HEK293 (cell line): ENCODE results near the gene PLPP1.

Experiments
- CTCF ChIA-PET: fragments of 350-600 bp; formaldehyde crosslinking; extraction: SDS; loops from one replicate; lab custom pipeline; 2021; ENCODE audit warnings: antibody characterized with exemption; lab: Yijun Ruan, JAX
- POLR2A ChIA-PET: fragments of 300-600 bp; formaldehyde crosslinking; extraction: SDS; loops from one replicate; lab custom pipeline; 2020; ENCODE audit warnings: antibody characterized with exemption, inconsistent platforms; lab: Yijun Ruan, JAX
- H3K27ac ChIP-seq: fragments of 200-500 bp; sonication (Bioruptor generic); 2 replicates; pipeline ENCODE4 v1.5.1; 2014; ENCODE audit warnings: low read depth, low read length, control low read depth, inconsistent platforms; ENCODE audit errors: extremely low read depth
- H3K36me3 ChIP-seq, 2 experiments: fragments of 200-500 bp in 1 of 2; sonication (Bioruptor generic) in 1 of 2; 1 replicate in 1 of 2; 2 replicates in 1 of 2; pipeline ENCODE4 v1.5.1; 2014 to 2017; ENCODE audit warnings: inconsistent platforms in 2 of 2, low read length in 2 of 2; ENCODE audit not compliant: control insufficient read depth in 2 of 2, insufficient read depth in 1 of 2
- H3K4me1 ChIP-seq: fragments of 200-500 bp; sonication (Bioruptor generic); 2 replicates; pipeline ENCODE4 v1.5.1; 2014; ENCODE audit warnings: mild to moderate bottlenecking, low read length, inconsistent platforms; ENCODE audit not compliant: control insufficient read depth, insufficient read depth
- H3K4me3 ChIP-seq: 2 replicates; pipeline ENCODE4 v1.5.1; 2011; ENCODE audit warnings: low read depth, mild to moderate bottlenecking, control low read depth, low read length, moderate library complexity
- H3K9me3 ChIP-seq: fragments of 200-500 bp; sonication (Bioruptor generic); 2 replicates; pipeline ENCODE4 v1.5.1; 2014; ENCODE audit warnings: low read depth, low read length, inconsistent platforms; ENCODE audit not compliant: control insufficient read depth, insufficient read depth
- HOXA7 ChIP-seq: sonication (generic); formaldehyde crosslinking; IDR thresholded peaks from 2 replicates; pipeline ENCODE4 v1.8.1; 2022; ENCODE audit warnings: missing genetic modification reagents, borderline replicate concordance
- KLF9 ChIP-seq: fragments of 450-650 bp; formaldehyde crosslinking; IDR thresholded peaks from 2 replicates; pipeline ENCODE4 v1.5.1; 2016; ENCODE audit warnings: missing biosample characterization, missing genetic modification characterization, low read depth
- SETDB1 ChIP-seq: IDR thresholded peaks from one replicate; pipeline ENCODE4 v1.6.1; 2017; ENCODE audit warnings: mild to moderate bottlenecking, low read length, moderate library complexity, mixed read lengths; ENCODE audit not compliant: insufficient read length
- WT1 ChIP-seq: fragments of 450-650 bp; formaldehyde crosslinking; IDR thresholded peaks from 2 replicates; pipeline ENCODE4 v1.5.1; 2016; ENCODE audit warnings: missing biosample characterization, missing genetic modification characterization
- ZEB2 ChIP-seq: fragments of 450-650 bp; formaldehyde crosslinking; IDR thresholded peaks from 2 replicates; pipeline ENCODE4 v1.5.1; 2016; ENCODE audit warnings: missing biosample characterization, missing genetic modification characterization
- ZFP41 ChIP-seq: fragments of 450-650 bp; formaldehyde crosslinking; IDR thresholded peaks from 2 replicates; pipeline ENCODE4 v1.5.1; 2016; ENCODE audit warnings: missing biosample characterization, missing genetic modification characterization, borderline replicate concordance
- ZNF112 ChIP-seq: fragments of 450-650 bp; formaldehyde crosslinking; IDR thresholded peaks from 2 replicates; pipeline ENCODE4 v1.5.0; 2017; ENCODE audit warnings: missing biosample characterization, missing genetic modification characterization
- ZNF121 ChIP-seq: fragments of 450-650 bp; formaldehyde crosslinking; IDR thresholded peaks from 2 replicates; pipeline ENCODE4 v1.5.1; 2016; ENCODE audit warnings: missing biosample characterization, missing genetic modification characterization
- ZNF138 ChIP-seq: fragments of 450-650 bp; formaldehyde crosslinking; IDR thresholded peaks from 2 replicates; pipeline ENCODE4 v1.5.1; 2016; ENCODE audit warnings: missing biosample characterization, missing genetic modification characterization, borderline replicate concordance
- ZNF19 ChIP-seq: fragments of 450-650 bp; formaldehyde crosslinking; IDR thresholded peaks from 2 replicates; pipeline ENCODE4; 2016; ENCODE audit warnings: missing biosample characterization, missing genetic modification characterization, low read depth
- ZNF433 ChIP-seq: fragments of 450-650 bp; formaldehyde crosslinking; IDR thresholded peaks from 2 replicates; pipeline ENCODE4 v1.5.1; 2016; ENCODE audit warnings: missing biosample characterization, missing genetic modification characterization, low read depth
- ZNF529 ChIP-seq: fragments of 450-650 bp; formaldehyde crosslinking; IDR thresholded peaks from 2 replicates; pipeline ENCODE4 v1.5.1; 2017; ENCODE audit warnings: missing genetic modification characterization, missing biosample characterization; ENCODE audit not compliant: insufficient replicate concordance
- ZNF654 ChIP-seq: fragments of 450-650 bp; formaldehyde crosslinking; IDR thresholded peaks from 2 replicates; pipeline ENCODE4 v1.5.1; 2016; ENCODE audit warnings: low read depth, missing biosample characterization, missing genetic modification characterization
- ZNF791 ChIP-seq: fragments of 450-650 bp; formaldehyde crosslinking; IDR thresholded peaks from 2 replicates; pipeline ENCODE4 v1.5.1; 2016; ENCODE audit warnings: missing biosample characterization, missing genetic modification characterization
- TF ChIP-seq, protein P1 (sequence below): fragments of 450-650 bp; formaldehyde crosslinking; IDR thresholded peaks from 2 replicates; pipeline ENCODE4 v1.5.1; 2016; ENCODE audit warnings: missing biosample characterization, missing genetic modification characterization
- TF ChIP-seq, protein P2 (sequence below): fragments of 450-650 bp; formaldehyde crosslinking; IDR thresholded peaks from 2 replicates; pipeline ENCODE4 v1.5.1; 2016; ENCODE audit warnings: missing biosample characterization, missing genetic modification characterization
- TF ChIP-seq, protein P3 (sequence below): fragments of 450-650 bp; formaldehyde crosslinking; IDR thresholded peaks from 2 replicates; pipeline ENCODE4 v1.5.1; 2016; ENCODE audit warnings: missing biosample characterization, missing genetic modification characterization

PLPP1 gene

DNA sequence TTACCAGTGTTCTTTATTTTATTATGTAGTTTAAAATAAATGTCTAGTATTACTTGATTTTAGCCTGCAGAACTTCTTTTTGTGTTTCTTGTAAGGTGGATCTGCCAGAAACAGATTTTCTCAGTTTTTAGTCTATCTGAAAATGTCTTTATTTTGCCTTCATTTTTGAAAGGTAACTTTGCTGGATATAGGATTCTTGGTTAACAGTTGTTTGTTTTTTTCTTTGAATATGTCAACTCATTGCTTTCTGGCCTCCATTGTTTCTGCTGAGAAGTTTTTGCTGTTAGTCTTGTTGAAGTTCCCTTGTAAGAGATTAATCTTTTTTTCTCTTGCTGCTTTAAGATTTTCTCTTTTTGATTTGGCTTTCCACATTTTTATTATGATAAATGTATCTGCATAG, 151.5 kb downstream of the PLPP1 start:
- no peaks in the 10 kb centered on the region for H3K9me3 ChIP-seq
- H3K4me1 ChIP-seq = no peaks in the 10 kb centered on the region; the same call in 1 of the 2 replicates
- CTCF ChIA-PET = interaction anchor here (0.7 kb wide), 1 partner anchor 102 kb away, joined by 5 read pairs; no protein-coding TSS in a partner anchor
- POLR2A ChIA-PET = no interaction called here
- no peak for TF ChIP-seq WT1
- TF ChIP-seq, protein P1, sequence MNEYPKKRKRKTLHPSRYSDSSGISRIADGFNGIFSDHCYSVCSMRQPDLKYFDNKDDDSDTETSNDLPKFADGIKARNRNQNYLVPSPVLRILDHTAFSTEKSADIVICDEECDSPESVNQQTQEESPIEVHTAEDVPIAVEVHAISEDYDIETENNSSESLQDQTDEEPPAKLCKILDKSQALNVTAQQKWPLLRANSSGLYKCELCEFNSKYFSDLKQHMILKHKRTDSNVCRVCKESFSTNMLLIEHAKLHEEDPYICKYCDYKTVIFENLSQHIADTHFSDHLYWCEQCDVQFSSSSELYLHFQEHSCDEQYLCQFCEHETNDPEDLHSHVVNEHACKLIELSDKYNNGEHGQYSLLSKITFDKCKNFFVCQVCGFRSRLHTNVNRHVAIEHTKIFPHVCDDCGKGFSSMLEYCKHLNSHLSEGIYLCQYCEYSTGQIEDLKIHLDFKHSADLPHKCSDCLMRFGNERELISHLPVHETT (tag by site-specific recombination) = no peak
- TF ChIP-seq ZNF529 (tag by site-specific recombination) = peak; percentile 16
- 0 out of 2 replicates have a peak, but pooled peaks have one; percentile 33 for TF ChIP-seq ZNF791 (tag by site-specific recombination)
- TF ChIP-seq, protein P2, sequence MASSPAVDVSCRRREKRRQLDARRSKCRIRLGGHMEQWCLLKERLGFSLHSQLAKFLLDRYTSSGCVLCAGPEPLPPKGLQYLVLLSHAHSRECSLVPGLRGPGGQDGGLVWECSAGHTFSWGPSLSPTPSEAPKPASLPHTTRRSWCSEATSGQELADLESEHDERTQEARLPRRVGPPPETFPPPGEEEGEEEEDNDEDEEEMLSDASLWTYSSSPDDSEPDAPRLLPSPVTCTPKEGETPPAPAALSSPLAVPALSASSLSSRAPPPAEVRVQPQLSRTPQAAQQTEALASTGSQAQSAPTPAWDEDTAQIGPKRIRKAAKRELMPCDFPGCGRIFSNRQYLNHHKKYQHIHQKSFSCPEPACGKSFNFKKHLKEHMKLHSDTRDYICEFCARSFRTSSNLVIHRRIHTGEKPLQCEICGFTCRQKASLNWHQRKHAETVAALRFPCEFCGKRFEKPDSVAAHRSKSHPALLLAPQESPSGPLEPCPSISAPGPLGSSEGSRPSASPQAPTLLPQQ (tag by site-specific recombination) = no peak
- TF ChIP-seq SETDB1 = peak; percentile 93
- no peak for TF ChIP-seq ZEB2 (tag by site-specific recombination)
- no peak overlapping the region for H3K27ac ChIP-seq
- H3K4me3 ChIP-seq = no peak overlapping the region
- peaks cover 36 to 40% of the 10 kb centered on the region in 2 experiments for H3K36me3 ChIP-seq

DNA sequence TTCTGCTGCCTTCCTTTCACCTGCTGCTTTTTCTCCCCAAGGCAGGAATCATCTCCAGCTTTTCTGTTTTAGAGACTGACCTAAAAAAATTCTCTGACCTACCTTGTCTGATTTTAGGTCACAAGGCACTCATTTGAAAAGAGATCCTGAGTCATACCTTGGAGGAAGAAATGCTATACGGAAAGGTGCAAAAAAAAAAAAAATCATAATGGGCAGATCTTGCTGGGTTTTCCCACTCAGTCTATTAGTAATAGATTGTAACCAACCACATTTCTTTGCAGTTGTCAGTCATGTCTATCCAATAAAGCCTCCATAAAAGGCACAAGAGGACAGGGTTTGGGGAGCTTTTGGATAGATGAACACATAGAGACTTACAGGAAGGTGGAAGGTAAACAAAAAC, 157.0 kb downstream of the PLPP1 start:
- Histone ChIP-seq H3K27ac (no peak overlapping the region), H3K36me3 (peaks cover 40 to 41% of the 10 kb centered on the region in 2 experiments), H3K9me3 (no peaks in the 10 kb centered on the region), H3K4me3 (no peak overlapping the region), H3K4me1 (no peaks in the 10 kb centered on the region)
- CTCF ChIA-PET = interaction anchor here (0.7 kb wide), 1 partner anchor 9 kb away, joined by 8 read pairs; no protein-coding TSS in a partner anchor
- TF ChIP-seq HOXA7 (no peak), ZNF654 (tag by site-specific recombination) (no peak), ZNF138 (tag by site-specific recombination) (no peak), KLF9 (tag by site-specific recombination) (no peak), ZNF19 (no peak), ZNF121 (tag by site-specific recombination) (no peak), ZFP41 (tag by site-specific recombination) (no peak), ZNF112 (tag by site-specific recombination) (no peak), ZNF433 (no peak)
- TF ChIP-seq, protein P3, sequence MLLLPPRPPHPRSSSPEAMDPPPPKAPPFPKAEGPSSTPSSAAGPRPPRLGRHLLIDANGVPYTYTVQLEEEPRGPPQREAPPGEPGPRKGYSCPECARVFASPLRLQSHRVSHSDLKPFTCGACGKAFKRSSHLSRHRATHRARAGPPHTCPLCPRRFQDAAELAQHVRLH (tag by site-specific recombination) = no peak
- POLR2A ChIA-PET = interaction anchor here (0.7 kb wide), 1 partner anchor 61 kb away, joined by 4 read pairs; no protein-coding TSS in a partner anchor
